Subcutaneous adipose tissue (tissue), 4 donors: Measurements from ENCODE around the gene ELF1. TPM values are rescaled to one million over a fixed set of nuclear protein-coding genes. Genes with fewer than 3 reads are reported as not detected.

Experiments
- CTCF ChIP-seq: fragments of 450-650 bp; IDR thresholded peaks from one replicate; pipeline ENCODE4 v1.5.1; 2016; ENCODE audit warnings: low read depth, mild to moderate bottlenecking, control low read depth, antibody characterized with exemption, moderate library complexity
- total RNA-seq, 4 donors: library from RNA; depleted of rRNA; stranded (reverse); fragments of >200 nt; gene quantifications; one replicate each; pipeline ENCODE4 v1.1.0, GENCODE V29; 2016

The ELF1 gene
- 100 to 1,000 TPM in 3 of 4 donors, 10 to 100 TPM in 1; 68.6 to 109 (median 102) TPM for total RNA-seq

- no peak for TF ChIP-seq CTCF
Measured at GRCh38 chr13:41019011-41019487, at the start of gene ELF1. Gene ELF1 (minus strand): TSS chr13:41019316. CDS start chr13:40982054, 37,262 bp downstream.

DNA sequence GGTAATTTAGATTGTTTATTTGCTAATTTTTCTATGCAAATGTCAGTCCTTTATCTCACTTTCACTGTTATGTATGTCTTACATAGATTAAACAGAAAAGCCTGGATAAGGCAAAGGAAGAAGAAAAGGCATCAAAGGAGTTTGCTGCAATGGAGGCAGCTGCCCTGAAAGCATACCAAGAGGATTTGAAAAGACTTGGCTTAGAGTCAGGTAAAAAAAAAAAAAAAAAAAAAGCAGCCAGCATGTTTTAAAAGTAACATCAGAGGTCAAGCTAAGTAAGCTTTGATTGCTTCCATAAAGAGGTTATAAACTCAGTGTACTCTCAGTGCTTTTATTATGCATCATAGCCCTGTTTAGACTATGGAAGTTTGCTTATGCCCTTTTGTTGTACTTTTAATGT is 46.0 kb upstream of the ELF1 start:
- TF ChIP-seq CTCF = no peak

- no peak for TF ChIP-seq CTCF
Measured at GRCh38 chr13:41064493-41064892, 45.4 kb upstream of the ELF1 start.

GRCh38 chr13:41061914-41062837 is 43.1 kb upstream of the ELF1 start:
- no peak for TF ChIP-seq CTCF

DNA sequence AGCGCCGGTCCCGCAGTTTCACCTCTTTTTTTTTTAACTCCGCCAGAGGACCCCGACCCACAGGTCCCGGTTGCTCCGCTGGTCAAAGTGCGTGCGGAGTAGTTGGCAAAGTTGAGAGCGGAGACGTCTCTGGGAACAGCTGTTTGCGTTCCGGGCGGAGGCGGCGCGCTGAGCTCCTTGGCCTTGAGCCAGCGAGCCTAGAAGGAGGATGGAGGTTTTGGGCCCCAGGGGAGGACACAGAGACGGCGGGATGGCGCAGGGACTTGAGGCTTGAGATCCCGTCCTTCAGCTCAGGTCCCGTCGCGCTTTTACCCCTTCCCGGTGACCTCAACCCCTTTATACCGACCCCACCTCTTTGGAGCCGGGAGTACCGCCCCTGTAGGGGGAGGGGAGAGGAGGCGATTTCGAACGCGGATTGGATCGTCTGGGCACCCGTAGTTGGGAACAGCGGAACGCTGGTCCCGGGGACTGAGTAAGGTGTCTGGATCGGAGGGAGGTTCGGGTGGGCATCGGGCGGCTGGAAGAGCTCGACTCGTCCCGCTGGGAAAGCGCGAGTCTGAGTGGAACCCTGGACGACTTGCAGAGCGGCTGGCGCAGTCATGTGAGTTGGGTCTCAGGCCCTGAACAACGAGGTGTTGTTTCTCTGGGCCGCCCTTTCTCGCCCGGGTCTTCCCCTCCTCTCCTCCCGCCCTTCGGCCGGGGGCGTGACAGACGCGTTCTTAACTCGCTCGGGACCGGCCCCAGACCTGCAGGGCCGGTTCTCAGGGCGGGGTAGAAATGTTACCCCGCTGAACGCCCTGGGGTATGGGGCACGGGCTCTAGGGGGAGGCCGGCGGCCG is 42.2 kb upstream of the ELF1 start, which contains the start of gene WBP4:
TSS of gene WBP4 (plus strand) at position 435 of the 839 bp plus-strand sequence. CDS start at position 600, 165 bp downstream.
- TF ChIP-seq CTCF = no peak

DNA sequence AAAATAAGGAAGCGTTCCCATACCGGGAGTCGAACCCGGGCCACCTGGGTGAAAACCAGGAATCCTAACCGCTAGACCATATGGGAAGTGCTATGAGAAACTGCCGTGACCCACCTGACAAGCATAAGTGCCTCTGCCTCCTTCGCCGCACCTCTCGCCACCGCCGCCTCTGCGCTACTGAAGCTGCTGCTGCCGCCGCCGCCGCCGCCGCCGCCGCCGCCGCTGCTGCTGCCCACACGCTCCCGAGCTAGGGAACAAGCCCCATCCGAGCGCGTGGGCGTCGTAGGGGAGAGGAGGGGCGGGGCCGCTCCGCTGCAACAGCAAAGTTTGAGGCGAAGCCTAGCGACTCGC is 41.6 kb upstream of the ELF1 start:
- TF ChIP-seq CTCF = no peak
